Measurements from ENCODE around the gene NSG2.

NSG2 gene

GRCh38 chr5:174155706-174156105, 110.2 kb downstream of the NSG2 start:
- FAIRE-seq, result no peak
- TF ChIP-seq POLR2AphosphoS5 (IDR thresholded peaks at IDR 0.05; ENCODE audit: low read depth, low read length) (no peak), SPI1 (IDR thresholded peaks at IDR 0.05; ENCODE audit: low read depth, low read length) (no peak), TAF1 (IDR thresholded peaks at IDR 0.05; ENCODE audit: low read depth, low read length) (no peak), PAX5 (IDR thresholded peaks at IDR 0.05; ENCODE audit: insufficient read depth, low read length, severe bottlenecking) (no peak), POLR2A (IDR thresholded peaks at IDR 0.05; ENCODE audit: low read depth, low read length) (no peak), POU2F2 (IDR thresholded peaks at IDR 0.05; ENCODE audit: low read depth, low read length) (no peak)
- DNase-seq (ENCODE audit: insufficient read length, low spot score), result no peak

GRCh38 chr5:174157048-174157447, 111.5 kb downstream of the NSG2 start:
- no peak for DNase-seq (ENCODE audit: insufficient read length, low spot score)
- TF ChIP-seq POU2F2 (IDR thresholded peaks at IDR 0.05; ENCODE audit: low read depth, low read length), result no peak
- no peak for TF ChIP-seq SPI1 (IDR thresholded peaks at IDR 0.05; ENCODE audit: low read depth, low read length)
- TF ChIP-seq POLR2A (IDR thresholded peaks at IDR 0.05; ENCODE audit: low read depth, low read length), result no peak
- no peak for TF ChIP-seq PAX5 (IDR thresholded peaks at IDR 0.05; ENCODE audit: insufficient read depth, low read length, severe bottlenecking)
- TF ChIP-seq TAF1 (IDR thresholded peaks at IDR 0.05; ENCODE audit: low read depth, low read length), result no peak
- no peak for TF ChIP-seq POLR2AphosphoS5 (IDR thresholded peaks at IDR 0.05; ENCODE audit: low read depth, low read length)
- no peak for FAIRE-seq
